HG02852 (cell line): Measurements from ENCODE around the gene CLIC6.
"Not testable (repeated sequence)": the region's sequence is repeated elsewhere in the genome, so short reads cannot be mapped to it uniquely, and the experiment has no call there.

Experiments used
- ATAC-seq: cut with Tn5 transposase; IDR thresholded peaks from one replicate; pipeline ENCODE4 v1.9.1; 2021; ENCODE audit warnings: mild to moderate bottlenecking, moderate library complexity; ENCODE audit not compliant: unreplicated experiment

CLIC6 gene

GRCh38 chr21:34651642-34652041, 17.2 kb upstream of the CLIC6 start:
- ATAC-seq, result no peak

GRCh38 chr21:34653522-34653921, 15.3 kb upstream of the CLIC6 start:
- ATAC-seq, result no peak

- no peak for ATAC-seq
Observed at GRCh38 chr21:34661848-34662247, 6.9 kb upstream of the CLIC6 start.

GRCh38 chr21:34667761-34668160, 1.0 kb upstream of the CLIC6 start:
- no peak for ATAC-seq

- ATAC-seq, result peak; percentile 65
Observed at GRCh38 chr21:34669149-34669879, 520 bp downstream of the CLIC6 start.

- ATAC-seq, result not testable (repeated sequence)
Observed at GRCh38 chr21:34669880-34670219, 1.1 kb downstream of the CLIC6 start.

GRCh38 chr21:34670220-34670961, 1.6 kb downstream of the CLIC6 start:
- ATAC-seq, result no peak

- no peak for ATAC-seq
Observed at GRCh38 chr21:34670962-34671348, 2.2 kb downstream of the CLIC6 start.

- ATAC-seq, result no peak
Observed at GRCh38 chr21:34671462-34671861, 2.7 kb downstream of the CLIC6 start.

- no peak for ATAC-seq
Observed at GRCh38 chr21:34671891-34672290, 3.1 kb downstream of the CLIC6 start.

GRCh38 chr21:34673006-34673405, 4.2 kb downstream of the CLIC6 start:
- no peak for ATAC-seq

- no peak for ATAC-seq
Observed at GRCh38 chr21:34674468-34674867, 5.7 kb downstream of the CLIC6 start.

GRCh38 chr21:34675871-34676270, 7.1 kb downstream of the CLIC6 start:
- ATAC-seq, result no peak

- no peak for ATAC-seq
Observed at GRCh38 chr21:34679051-34679450, 10.3 kb downstream of the CLIC6 start.

- ATAC-seq, result no peak
Observed at GRCh38 chr21:34684174-34684876, 15.5 kb downstream of the CLIC6 start.

GRCh38 chr21:34687065-34687464, 18.3 kb downstream of the CLIC6 start:
- no peak for ATAC-seq

- no peak for ATAC-seq
Observed at GRCh38 chr21:34687745-34688144, 19.0 kb downstream of the CLIC6 start.

GRCh38 chr21:34688145-34688544, 19.4 kb downstream of the CLIC6 start:
- no peak for ATAC-seq

- no peak for ATAC-seq
Observed at GRCh38 chr21:34688715-34689114, 19.9 kb downstream of the CLIC6 start.

- ATAC-seq, result no peak
Observed at GRCh38 chr21:34690041-34690792, 21.4 kb downstream of the CLIC6 start.

- ATAC-seq, result no peak
Observed at GRCh38 chr21:34690793-34691175, 22.0 kb downstream of the CLIC6 start.
